CD14-positive monocyte (primary cell): ENCODE results near the gene FRRS1L. TPM values are rescaled to one million over a fixed set of nuclear protein-coding genes. Genes with fewer than 3 reads are reported as not detected.
A peak's percentile ranks its signal among the peaks of the same experiment; 100 is the strongest.

Experiments
- DNase-seq, 3 donors: peaks; one replicate each; pipeline ENCODE4 v3.0.0-alpha.2; 2011 to 2022
- H2AFZ ChIP-seq: 2 replicates; pipeline ENCODE4 v1.6.0; 2012; ENCODE audit warnings: mild to moderate bottlenecking, low read depth, low read length, inconsistent platforms; ENCODE audit not compliant: insufficient read depth, poor library complexity, severe bottlenecking
- H3K27ac ChIP-seq, 2 donors: 1 replicate in 1 of 2; 2 replicates in 1 of 2; pipeline ENCODE4 v1.5.1; 2012 to 2013; ENCODE audit warnings: low read length in 2 of 2, control low read depth in 1 of 2, inconsistent platforms in 1 of 2, low read depth in 1 of 2, mild to moderate bottlenecking in 1 of 2
- H3K27me3 ChIP-seq, 2 donors: one replicate each; pipeline versions ENCODE4 v1.6.0 to v1.6.1; 2011 to 2013; ENCODE audit warnings: low read length in 2 of 2; ENCODE audit not compliant: control insufficient read depth in 2 of 2, insufficient read depth in 2 of 2
- H3K36me3 ChIP-seq, 2 donors: replicated peaks in 1 of 2; 1 replicate in 1 of 2; 2 replicates in 1 of 2; pipeline versions ENCODE4 v1.5.1 to v1.6.1; 2012 to 2013; ENCODE audit warnings: low read length in 2 of 2, control low read depth in 1 of 2, inconsistent platforms in 1 of 2, mild to moderate bottlenecking in 1 of 2; ENCODE audit not compliant: insufficient read depth in 2 of 2, control insufficient read depth in 1 of 2
- H3K4me1 ChIP-seq, 2 donors: 1 replicate in 1 of 2; 2 replicates in 1 of 2; pipeline versions ENCODE4 v1.5.1 to v1.6.1; 2012 to 2013; ENCODE audit warnings: low read length in 2 of 2, control low read depth in 1 of 2, inconsistent platforms in 1 of 2, mild to moderate bottlenecking in 1 of 2, moderate library complexity in 1 of 2; ENCODE audit not compliant: insufficient read depth in 2 of 2, control insufficient read depth in 1 of 2
- H3K4me2 ChIP-seq: replicated peaks from 2 replicates; pipeline ENCODE3; 2012; ENCODE audit warnings: low read length, moderate library complexity, mild to moderate bottlenecking; ENCODE audit not compliant: poor library complexity, severe bottlenecking; ENCODE audit errors: extremely low read depth
- H3K4me3 ChIP-seq, 3 experiments: fragments of 200-600 bp in 1 of 3; sonication (generic) in 1 of 3; replicated peaks in 1 of 3; 1 replicate in 2 of 3; 2 replicates in 1 of 3; pipeline ENCODE4 v1.5.1; 2011 to 2013; ENCODE audit warnings: low read length in 3 of 3, mild to moderate bottlenecking in 3 of 3, control low read depth in 2 of 3, low read depth in 2 of 3, inconsistent platforms in 1 of 3, moderate library complexity in 1 of 3
- H3K79me2 ChIP-seq: 2 replicates; pipeline ENCODE4 v1.6.0; 2012; ENCODE audit warnings: mild to moderate bottlenecking, control low read depth, inconsistent platforms, low read length, moderate library complexity; ENCODE audit not compliant: insufficient read depth
- H3K9ac ChIP-seq: 2 replicates; pipeline ENCODE4 v1.6.0; 2017; ENCODE audit warnings: low read length, mild to moderate bottlenecking; ENCODE audit not compliant: insufficient read depth, poor library complexity, severe bottlenecking
- H3K9me3 ChIP-seq, 2 donors: replicated peaks in 1 of 2; 1 replicate in 1 of 2; 2 replicates in 1 of 2; pipeline versions ENCODE4 v1.5.1 to v1.6.1; 2012 to 2013; ENCODE audit warnings: low read length in 2 of 2, control low read depth in 1 of 2; ENCODE audit not compliant: control insufficient read depth in 1 of 2, insufficient read depth in 1 of 2
- H4K20me1 ChIP-seq: 2 replicates; pipeline ENCODE4 v1.6.0; 2012; ENCODE audit warnings: mild to moderate bottlenecking, low read length, control low read depth, moderate library complexity; ENCODE audit not compliant: insufficient read depth
- H3K27ac Mint-ChIP-seq, 7 donors: one replicate each; pipeline ENCODE4 v1.8.0; 2020; ENCODE audit warnings: mild to moderate bottlenecking in 7 of 7, mixed read lengths in 7 of 7, moderate library complexity in 6 of 7, inconsistent platforms in 2 of 7
- H3K27me3 Mint-ChIP-seq, 3 donors: one replicate each; pipeline ENCODE4 v1.8.0; 2021 to 2022; ENCODE audit warnings: low read depth in 3 of 3, mild to moderate bottlenecking in 3 of 3, mixed read lengths in 3 of 3, moderate library complexity in 3 of 3, inconsistent platforms in 1 of 3
- H3K36me3 Mint-ChIP-seq, 2 donors: one replicate each; pipeline ENCODE4 v1.8.0; 2020; ENCODE audit warnings: mixed read lengths in 2 of 2, inconsistent platforms in 1 of 2, mild to moderate bottlenecking in 1 of 2
- H3K4me1 Mint-ChIP-seq: one replicate; pipeline ENCODE4 v1.8.0; 2020; ENCODE audit warnings: mild to moderate bottlenecking, mixed read lengths
- H3K4me3 Mint-ChIP-seq, 2 donors: one replicate each; pipeline ENCODE4 v1.8.0; 2020; ENCODE audit warnings: mild to moderate bottlenecking in 2 of 2, mixed read lengths in 2 of 2, moderate library complexity in 1 of 2
- H3K9me3 Mint-ChIP-seq, 7 donors: one replicate each; pipeline ENCODE4 v1.8.0; 2020 to 2022; ENCODE audit warnings: mixed read lengths in 7 of 7, mild to moderate bottlenecking in 6 of 7, moderate library complexity in 6 of 7, inconsistent platforms in 2 of 7
- CTCF ChIP-seq: fragments of 200-600 bp; IDR thresholded peaks from one replicate; pipeline ENCODE4 v1.8.0; 2022; ENCODE audit warnings: antibody characterized with exemption, mild to moderate bottlenecking
- WGBS: methylation state at CpG from one replicate; pipeline ENCODE4 v1.1.5; 2013; ENCODE audit warnings: missing lambda C conversion rate; ENCODE audit not compliant: insufficient coverage; 5-methylcytosine and 5-hydroxymethylcytosine counted together
- intact Hi-C, 2 donors: fragments of 100-400 bp; cut with micrococcal nuclease; formaldehyde crosslinking; loops; one replicate each; pipeline versions ENCODE4 v1.15.0 to v1.15.1; 2023
- polyA plus RNA-seq, 3 donors: library from polyadenylated mRNA; depleted of rRNA in 1 of 3; unstranded in 2 of 3; stranded (reverse) in 1 of 3; fragments of 300-500 nt in 2 of 3; fragments of >200 nt in 1 of 3; fragmentation: Illumina TruSeq in 2 of 3; gene quantifications; 1 replicate in 2 of 3; 2 replicates in 1 of 3; pipeline ENCODE4 v1.2.3, GENCODE V29; 2012 to 2021

FRRS1L gene
- polyA plus RNA-seq, 3 donors: not detected

GRCh38 chr9:109166171-109166770 is 778 bp downstream of the FRRS1L start:
- no peak overlapping the region for H3K4me2 ChIP-seq
- H3K4me3 ChIP-seq: no peak overlapping the region
- H3K4me1 ChIP-seq: no peaks in the 10 kb centered on the region
- H3K36me3 Mint-ChIP-seq: no peaks in the 10 kb centered on the region
- no peak overlapping the region for H3K27ac ChIP-seq
- WGBS: 87% methylated on average over 9 of the region's 16 CpGs
- no peak overlapping the region for H3K27ac Mint-ChIP-seq
- H3K4me1 Mint-ChIP-seq: peaks cover 5% of the 10 kb centered on the region
- H3K79me2 ChIP-seq: no peaks in the 10 kb centered on the region
- H4K20me1 ChIP-seq: no peaks in the 10 kb centered on the region
- peaks cover 46 to 68% (median 49%) of the 10 kb centered on the region in 3 donors for H3K27me3 Mint-ChIP-seq
- intact Hi-C loops: no loop called here
- peaks cover 6% of the 10 kb centered on the region in 2 donors for H3K9me3 ChIP-seq
- peaks cover 36 to 53% of the 10 kb centered on the region in 2 donors for H3K27me3 ChIP-seq
- H2AFZ ChIP-seq: no peak overlapping the region
- H3K9ac ChIP-seq: no peak overlapping the region
- H3K9me3 Mint-ChIP-seq: peaks cover 0 to 17% (median 9%) of the 10 kb centered on the region in 7 donors
- peak overlapping the region in 1 of 2 donors; percentile 63 for H3K4me3 Mint-ChIP-seq
- TF ChIP-seq CTCF: no peak
- H3K36me3 ChIP-seq: no peaks in the 10 kb centered on the region
- DNase-seq: no peak

GRCh38 chr9:109164042-109164441 is 3.0 kb downstream of the FRRS1L start:
- H3K4me3 ChIP-seq: no peak overlapping the region
- 80% methylated on average over 1 of the region's 5 CpGs for WGBS
- TF ChIP-seq CTCF: no peak
- Mint-ChIP-seq H3K27ac (peak overlapping the region in 1 of 7 donors; percentile 31), H3K9me3 (peaks cover 0 to 17% (median 9%) of the 10 kb centered on the region in 7 donors), H3K36me3 (no peaks in the 10 kb centered on the region), H3K4me3 (peak overlapping the region in 1 of 2 donors; percentile 40), H3K27me3 (peaks cover 49 to 74% (median 53%) of the 10 kb centered on the region in 3 donors), H3K4me1 (peaks cover 5% of the 10 kb centered on the region)
- H3K36me3 ChIP-seq: no peaks in the 10 kb centered on the region
- intact Hi-C loops: no loop called here
- H3K79me2 ChIP-seq: no peaks in the 10 kb centered on the region
- no peaks in the 10 kb centered on the region for H4K20me1 ChIP-seq
- H3K4me1 ChIP-seq: no peaks in the 10 kb centered on the region
- H3K27ac ChIP-seq: no peak overlapping the region
- no peak overlapping the region for H3K4me2 ChIP-seq
- no peak overlapping the region for H2AFZ ChIP-seq
- peaks cover 6% of the 10 kb centered on the region in 2 donors for H3K9me3 ChIP-seq
- no peak overlapping the region for H3K9ac ChIP-seq
- peaks cover 34 to 44% of the 10 kb centered on the region in 2 donors for H3K27me3 ChIP-seq
- DNase-seq: no peak
